ENCODE measurements around the gene MITF. TPM values are rescaled to one million over a fixed set of nuclear protein-coding genes. Genes with fewer than 3 reads are reported as not detected.

Gene MITF
- total RNA-seq, 1 donor from 2014 or later, result 0.25 TPM

- Mint-ChIP-seq H3K4me1 (ENCODE audit: low read depth, unreplicated experiment) (no peaks in the 10 kb centered on the region), H3K27me3 (ENCODE audit: unreplicated experiment) (peaks cover 2% of the 10 kb centered on the region), H3K27ac (ENCODE audit: unreplicated experiment) (no peak overlapping the region), H3K36me3 (ENCODE audit: unreplicated experiment) (peaks cover 10% of the 10 kb centered on the region), H3K9me3 (ENCODE audit: unreplicated experiment) (no peaks in the 10 kb centered on the region), H3K4me3 (ENCODE audit: unreplicated experiment) (no peak overlapping the region)
- no peak for TF ChIP-seq CTCF (IDR thresholded peaks at IDR 0.05; ENCODE audit: partially characterized antibody, unreplicated experiment)
- DNase-seq, result no peak
Measured at GRCh38 chr3:69833591-69833990, 94.3 kb downstream of the MITF start.

- Mint-ChIP-seq H3K4me3 (ENCODE audit: unreplicated experiment) (no peak overlapping the region), H3K27ac (ENCODE audit: unreplicated experiment) (no peak overlapping the region), H3K27me3 (ENCODE audit: unreplicated experiment) (no peaks in the 10 kb centered on the region), H3K4me1 (ENCODE audit: low read depth, unreplicated experiment) (no peaks in the 10 kb centered on the region), H3K36me3 (ENCODE audit: unreplicated experiment) (peaks cover 10% of the 10 kb centered on the region), H3K9me3 (ENCODE audit: unreplicated experiment) (no peaks in the 10 kb centered on the region)
- DNase-seq, result no peak
- TF ChIP-seq CTCF (IDR thresholded peaks at IDR 0.05; ENCODE audit: partially characterized antibody, unreplicated experiment), result no peak
Measured at GRCh38 chr3:69838217-69838616, 99.0 kb downstream of the MITF start.

- no peak for TF ChIP-seq CTCF (IDR thresholded peaks at IDR 0.05; ENCODE audit: partially characterized antibody, unreplicated experiment)
- Mint-ChIP-seq H3K4me1 (ENCODE audit: low read depth, unreplicated experiment) (no peaks in the 10 kb centered on the region), H3K4me3 (ENCODE audit: unreplicated experiment) (no peak overlapping the region), H3K27ac (ENCODE audit: unreplicated experiment) (no peak overlapping the region), H3K36me3 (ENCODE audit: unreplicated experiment) (peaks cover 10% of the 10 kb centered on the region), H3K9me3 (ENCODE audit: unreplicated experiment) (no peaks in the 10 kb centered on the region), H3K27me3 (ENCODE audit: unreplicated experiment) (no peaks in the 10 kb centered on the region)
- no peak for DNase-seq
Measured at GRCh38 chr3:69838696-69839515, 99.6 kb downstream of the MITF start.

- no peak for TF ChIP-seq CTCF (IDR thresholded peaks at IDR 0.05; ENCODE audit: partially characterized antibody, unreplicated experiment)
- Mint-ChIP-seq H3K27ac (ENCODE audit: unreplicated experiment) (no peak overlapping the region), H3K4me1 (ENCODE audit: low read depth, unreplicated experiment) (no peaks in the 10 kb centered on the region), H3K4me3 (ENCODE audit: unreplicated experiment) (no peak overlapping the region), H3K27me3 (ENCODE audit: unreplicated experiment) (no peaks in the 10 kb centered on the region), H3K36me3 (ENCODE audit: unreplicated experiment) (no peaks in the 10 kb centered on the region), H3K9me3 (ENCODE audit: unreplicated experiment) (peaks cover 2% of the 10 kb centered on the region)
- no peak for DNase-seq
Measured at GRCh38 chr3:69842351-69842750, 103.1 kb downstream of the MITF start.

- H3K4me3 Mint-ChIP-seq (ENCODE audit: unreplicated experiment), result no peak overlapping the region
- H3K27me3 Mint-ChIP-seq (ENCODE audit: unreplicated experiment), result no peaks in the 10 kb centered on the region
- no peak for DNase-seq
- no peak overlapping the region for H3K27ac Mint-ChIP-seq (ENCODE audit: unreplicated experiment)
- H3K9me3 Mint-ChIP-seq (ENCODE audit: unreplicated experiment), result peaks cover 5% of the 10 kb centered on the region
- TF ChIP-seq CTCF (IDR thresholded peaks at IDR 0.05; ENCODE audit: partially characterized antibody, unreplicated experiment), result no peak
- no peaks in the 10 kb centered on the region for H3K4me1 Mint-ChIP-seq (ENCODE audit: low read depth, unreplicated experiment)
- H3K36me3 Mint-ChIP-seq (ENCODE audit: unreplicated experiment), result no peaks in the 10 kb centered on the region
Measured at GRCh38 chr3:69842789-69843188, 103.5 kb downstream of the MITF start.
